Right ventricle myocardium inferior (tissue), 1 donor: Measurements from ENCODE around the gene IFIT3. TPM values are rescaled to one million over a fixed set of nuclear protein-coding genes. Genes with fewer than 3 reads are reported as not detected.
A peak's percentile ranks its signal among the peaks of the same experiment; 100 is the strongest.

Source experiments
- ATAC-seq: fragments of 200-7000 bp; cut with Tn5 transposase; one replicate; pipeline ENCODE4 v1.9.1; 2020; ENCODE audit warnings: mild to moderate bottlenecking, moderate library complexity
- DNase-seq: peaks from one replicate; pipeline ENCODE4 v3.0.0; 2021; ENCODE audit errors: missing footprints
- intact Hi-C: fragments of 100-400 bp; cut with DNase I; formaldehyde crosslinking; loops from one replicate; pipeline ENCODE4 v1.11.0; 2022
- total RNA-seq: library from RNA; stranded (reverse); fragmentation: NEBNext Ultra II Directional; extraction: Animal tissue kit (Norgen Biotek cat#: 25700); gene quantifications from one replicate; pipeline ENCODE4 v1.2.1, GENCODE V29; 2021
- donor health status: DM: no; HTN: yes; CAD: no; lungs with severe emphysema.

Gene IFIT3
- total RNA-seq, 1 donor from 2014 or later: 7.0 TPM

- DNase-seq (no peak), ATAC-seq (no peak)
- intact Hi-C loops: loop anchor here (5.0 kb wide), 1 partner anchor 44 kb away; the partner anchor contains the start of gene IFIT3
These were observed 43.3 kb downstream of the IFIT3 start for GRCh38 chr10:89371079-89371478.

GRCh38 chr10:89371987-89372386 is 44.2 kb downstream of the IFIT3 start:
- no peak for DNase-seq
- intact Hi-C loops: loop anchor here (5.0 kb wide), 1 partner anchor 45 kb away; the partner anchor contains the start of gene IFIT3
- no peak for ATAC-seq

DNA sequence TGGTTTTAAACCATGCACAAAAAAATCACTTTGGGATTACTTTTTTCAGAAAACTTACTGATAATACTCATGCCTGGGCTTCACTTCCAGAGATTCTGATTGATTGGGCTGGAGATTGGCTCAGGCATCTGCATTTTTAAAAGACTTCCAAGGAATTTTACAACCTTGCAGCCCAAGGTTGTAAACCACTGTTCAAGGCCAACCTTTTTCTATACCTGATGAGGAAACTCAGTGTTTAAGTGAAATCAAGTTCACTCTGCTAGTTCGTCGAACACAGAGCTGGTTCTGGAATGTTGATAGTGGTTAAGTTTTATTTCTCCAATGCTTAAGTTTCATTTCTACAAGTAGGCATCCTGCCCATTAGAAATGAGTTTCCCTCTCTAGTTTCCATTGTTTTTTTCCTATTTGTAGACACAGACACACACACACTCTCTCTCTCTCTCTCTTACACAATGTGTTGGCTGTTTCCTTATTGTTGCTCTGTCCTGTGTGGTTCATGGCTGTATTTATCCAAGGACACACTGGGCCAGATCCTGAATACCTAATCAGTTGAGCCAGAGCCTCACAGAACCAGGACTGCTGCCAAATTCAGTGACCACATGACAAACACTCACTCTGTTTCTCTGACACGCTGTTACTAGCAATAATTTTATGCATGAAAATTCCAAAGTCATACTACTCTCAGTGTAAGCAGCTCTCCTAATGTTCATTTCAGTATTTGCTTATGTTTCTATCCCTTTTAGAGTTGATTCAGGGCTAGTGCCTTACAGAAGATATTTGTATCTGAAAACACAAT is 46.3 kb downstream of the IFIT3 start:
- DNase-seq (peak; percentile 75), ATAC-seq (peak; percentile 97)
- intact Hi-C loops: loop anchor here (5.0 kb wide), 1 partner anchor 47 kb away; the partner anchor contains the start of gene IFIT3

- DNase-seq (no peak), ATAC-seq (peak; percentile 50)
- intact Hi-C loops: loop anchor here (5.0 kb wide), 1 partner anchor 47 kb away; the partner anchor contains the start of gene IFIT3
These were observed 46.9 kb downstream of the IFIT3 start for GRCh38 chr10:89374713-89375141.

- no peak for ATAC-seq
- DNase-seq: no peak
These were observed 50.2 kb downstream of the IFIT3 start, which contains the start of gene IFIT1B for GRCh38 chr10:89377705-89378637. TSS of gene IFIT1B (plus strand) at chr10:89378056. CDS start at chr10:89378136, 80 bp downstream.

DNA sequence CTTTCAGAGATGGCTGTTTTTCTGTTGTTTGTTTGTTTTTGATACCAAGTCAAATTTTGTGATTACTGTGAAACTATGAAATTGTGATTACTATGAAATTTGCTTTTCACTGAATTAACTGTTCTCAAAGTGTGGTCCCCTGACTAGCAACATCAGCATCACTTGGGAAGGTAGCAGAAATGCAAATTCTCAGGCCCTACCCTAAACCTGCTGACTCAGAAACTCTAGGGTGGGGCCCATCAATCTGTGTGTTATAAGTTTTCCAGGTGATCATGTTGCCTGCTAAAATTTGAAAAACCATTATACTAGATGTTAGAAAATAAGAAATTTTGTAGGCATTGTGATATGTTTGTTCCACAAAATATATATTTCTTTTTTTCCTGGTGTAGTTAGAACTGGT is 51.3 kb downstream of the IFIT3 start:
- intact Hi-C loops: no loop called here
- no peak for ATAC-seq
- DNase-seq: no peak

More at GRCh38 chr10:89377705-89378637, 50.2 kb downstream of the IFIT3 start, which contains the start of gene IFIT1B:
- intact Hi-C loops: no loop called here

DNA sequence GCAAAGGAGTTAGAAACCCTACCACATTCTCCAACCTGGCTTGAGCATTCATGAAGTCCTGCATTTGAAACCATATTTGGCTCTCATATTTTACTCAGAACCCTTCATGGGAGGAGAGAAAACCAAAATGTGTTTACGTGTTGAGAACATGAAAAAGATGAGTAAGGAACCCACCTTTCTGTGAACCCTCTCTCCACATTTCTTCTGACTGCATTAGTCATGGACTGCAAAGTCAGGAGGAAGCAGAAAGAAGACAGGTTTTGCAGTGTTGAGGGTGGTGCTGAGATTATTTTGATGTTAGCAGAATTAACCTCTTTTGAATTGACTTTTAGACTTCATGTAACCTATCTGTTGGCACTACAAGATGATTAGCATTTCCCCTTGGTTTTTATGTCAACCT is 55.0 kb downstream of the IFIT3 start:
- DNase-seq (no peak), ATAC-seq (no peak)
- intact Hi-C loops: no loop called here

GRCh38 chr10:89384474-89385340 is 56.9 kb downstream of the IFIT3 start:
- ATAC-seq (peak; percentile 67), DNase-seq (no peak)
- intact Hi-C loops: no loop called here

DNA sequence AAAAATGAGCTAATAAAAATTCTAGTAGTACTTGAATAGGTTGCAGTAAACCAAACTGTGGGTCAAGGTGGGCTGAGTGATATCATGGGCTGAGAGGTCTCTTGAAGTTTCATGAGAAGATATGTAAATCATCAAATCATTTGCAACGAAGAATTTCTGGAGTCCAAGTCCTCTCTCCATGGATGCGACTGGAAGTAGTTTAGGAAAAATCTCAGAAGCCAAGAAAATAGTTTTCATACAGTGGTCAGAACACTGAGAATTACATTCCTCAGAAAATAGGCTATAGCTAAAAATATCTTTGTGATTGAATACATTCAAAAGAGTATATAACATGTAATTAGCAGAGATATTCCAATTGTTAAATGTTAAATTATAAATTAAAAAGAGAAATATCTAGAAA is 61.0 kb downstream of the IFIT3 start:
- no peak for DNase-seq
- ATAC-seq: no peak
- intact Hi-C loops: no loop called here

GRCh38 chr10:89389254-89389653 is 61.5 kb downstream of the IFIT3 start:
- ATAC-seq (no peak), DNase-seq (no peak)
- intact Hi-C loops: no loop called here

Other genes starting within 250 kb of the IFIT3 start
- gene CH25H, start 120.7 kb upstream of the IFIT3 start, total RNA-seq: 0.14 TPM
- 19.3 TPM for gene LIPA, start 76.2 kb upstream of the IFIT3 start, total RNA-seq
- 4.2 TPM for gene IFIT2, start 26.0 kb upstream of the IFIT3 start, total RNA-seq
- not detected for gene IFIT1B, start 50.1 kb downstream of the IFIT3 start, total RNA-seq
- gene IFIT1, start 64.6 kb downstream of the IFIT3 start, total RNA-seq: 36.0 TPM
- gene IFIT5, start 86.6 kb downstream of the IFIT3 start, total RNA-seq: 8.2 TPM
- 1.1 TPM for gene SLC16A12, start 207.6 kb downstream of the IFIT3 start, total RNA-seq